WI38 (cell line): ENCODE data around the gene S1PR2.

Experiments
- H3K4me3 ChIP-seq: 2 replicates; pipeline ENCODE4 v1.5.1; 2011; ENCODE audit warnings: low read depth, mild to moderate bottlenecking, control low read depth, low read length
- CTCF ChIP-seq: IDR thresholded peaks from 2 replicates; pipeline ENCODE4 v1.5.1; 2012; ENCODE audit warnings: low read depth, mild to moderate bottlenecking, control low read depth, low read length

The S1PR2 gene

GRCh38 chr19:10227026-10227971 is 3.8 kb downstream of the S1PR2 start:
- peak overlapping the region; percentile 43 for H3K4me3 ChIP-seq
- peak; percentile 11; the same call in 1 of the 2 replicates for TF ChIP-seq CTCF

- peak overlapping the region; percentile 43 for H3K4me3 ChIP-seq
- no peak for TF ChIP-seq CTCF
Observed at GRCh38 chr19:10226376-10227025, 4.6 kb downstream of the S1PR2 start.

- TF ChIP-seq CTCF = no peak
- no peak overlapping the region for H3K4me3 ChIP-seq
Observed at GRCh38 chr19:10226021-10226375, 5.1 kb downstream of the S1PR2 start.

- TF ChIP-seq CTCF = no peak
- H3K4me3 ChIP-seq = no peak overlapping the region
Observed at GRCh38 chr19:10224337-10224736, 6.8 kb downstream of the S1PR2 start.

- H3K4me3 ChIP-seq = no peak overlapping the region
- no peak for TF ChIP-seq CTCF
Observed at GRCh38 chr19:10223488-10224213, 7.5 kb downstream of the S1PR2 start.

GRCh38 chr19:10222201-10222890 is 8.8 kb downstream of the S1PR2 start:
- no peak overlapping the region for H3K4me3 ChIP-seq

More at GRCh38 chr19:10222201-10222890, 8.8 kb downstream of the S1PR2 start:
- no peak for TF ChIP-seq CTCF
